ENCODE measurements around the gene DNAJC6.
"Not testable (repeated sequence)": the region's sequence is repeated elsewhere in the genome, so short reads cannot be mapped to it uniquely, and the experiment has no call there.

The DNAJC6 gene

GRCh38 chr1:65309304-65310077 lies at the start of gene DNAJC6:
DNAJC6 (plus strand) TSS chr1:65309543; CDS start chr1:65309746, 203 bp downstream.
- peak; percentile 27 for DNase-seq

DNA sequence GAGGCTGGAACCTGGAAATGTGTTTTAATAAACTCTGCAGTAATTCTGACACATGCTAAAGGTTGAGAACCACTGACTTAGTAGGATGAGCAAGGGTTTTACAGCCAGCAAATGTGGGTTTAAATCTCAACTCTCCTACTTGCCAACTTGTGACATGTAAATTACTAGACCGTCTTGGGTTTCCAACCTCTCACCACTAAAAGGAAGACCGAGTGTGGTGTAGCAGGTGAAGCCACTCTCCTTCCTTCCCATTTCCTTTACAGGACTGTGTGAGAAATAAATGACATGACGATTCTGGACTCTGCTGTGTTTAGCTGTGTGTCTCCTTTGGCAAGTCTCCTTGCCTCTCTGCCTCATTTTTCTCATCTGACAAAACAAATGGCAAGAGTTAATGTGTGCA lies 49.5 kb upstream of the DNAJC6 start:
- DNase-seq: no peak

GRCh38 chr1:65260851-65261473 lies 48.4 kb upstream of the DNAJC6 start:
- no peak for DNase-seq

DNA sequence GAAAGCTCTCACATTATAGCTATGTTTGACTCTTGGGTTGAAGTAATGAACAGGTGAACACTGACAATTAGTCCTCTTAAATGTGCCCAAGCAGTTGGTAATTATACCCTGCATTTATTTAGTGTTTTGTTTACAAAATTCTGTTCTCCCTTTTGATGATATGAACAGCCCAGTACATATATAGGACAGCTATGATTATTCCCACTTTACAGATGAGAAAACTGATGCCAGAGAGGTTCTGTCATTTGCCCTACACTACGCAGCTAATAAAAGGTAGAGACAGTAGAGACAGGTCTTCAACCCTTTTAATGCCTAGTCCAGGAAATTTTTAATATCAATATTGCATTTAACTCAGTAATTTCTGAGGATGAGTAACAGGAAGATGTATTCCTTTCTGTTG lies 46.1 kb upstream of the DNAJC6 start:
- no peak for DNase-seq

GRCh38 chr1:65264197-65264929 lies 45.0 kb upstream of the DNAJC6 start:
- DNase-seq: no peak

DNA sequence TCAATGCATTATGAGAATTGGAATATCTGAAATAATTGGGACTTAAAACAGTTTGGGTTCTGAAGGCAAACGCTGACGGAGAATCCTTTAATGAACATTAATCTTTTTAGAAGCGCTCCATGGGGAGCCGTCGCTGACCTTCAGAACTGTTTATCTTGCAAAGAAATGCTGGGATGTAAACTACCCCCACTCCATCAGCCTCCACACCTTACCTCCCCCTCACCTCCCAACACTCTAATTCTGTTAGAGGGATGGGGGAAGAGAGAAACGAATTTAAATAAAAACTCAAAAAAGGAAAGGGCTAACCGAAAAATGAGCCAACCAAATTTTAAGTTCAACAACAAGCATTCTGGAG lies 44.1 kb upstream of the DNAJC6 start:
- no peak for DNase-seq

GRCh38 chr1:65265651-65266351 lies 43.5 kb upstream of the DNAJC6 start:
- DNase-seq: no peak

DNA sequence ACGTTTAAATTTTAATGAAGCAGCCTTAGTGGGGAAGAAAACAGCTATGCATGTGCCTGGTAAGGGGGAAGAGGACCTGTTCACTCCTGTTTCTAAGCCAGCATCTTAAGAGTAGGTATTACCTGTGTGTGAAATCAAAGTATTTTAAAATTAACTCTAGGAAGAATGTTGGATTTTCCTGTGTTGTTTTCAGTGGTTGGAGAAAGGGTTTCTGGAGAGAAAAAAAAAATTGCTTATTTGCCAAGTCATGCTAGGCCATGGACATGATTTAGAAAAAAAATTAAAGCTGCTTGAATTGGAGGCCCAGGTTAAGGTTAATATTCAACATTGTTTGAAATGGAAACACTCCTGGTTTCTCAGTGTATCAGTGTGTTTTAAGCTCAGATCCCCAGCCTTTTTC lies 42.9 kb upstream of the DNAJC6 start:
- no peak for DNase-seq

GRCh38 chr1:65267271-65267670 lies 42.1 kb upstream of the DNAJC6 start:
- DNase-seq: no peak

GRCh38 chr1:65267683-65268082 lies 41.7 kb upstream of the DNAJC6 start:
- no peak for DNase-seq

DNA sequence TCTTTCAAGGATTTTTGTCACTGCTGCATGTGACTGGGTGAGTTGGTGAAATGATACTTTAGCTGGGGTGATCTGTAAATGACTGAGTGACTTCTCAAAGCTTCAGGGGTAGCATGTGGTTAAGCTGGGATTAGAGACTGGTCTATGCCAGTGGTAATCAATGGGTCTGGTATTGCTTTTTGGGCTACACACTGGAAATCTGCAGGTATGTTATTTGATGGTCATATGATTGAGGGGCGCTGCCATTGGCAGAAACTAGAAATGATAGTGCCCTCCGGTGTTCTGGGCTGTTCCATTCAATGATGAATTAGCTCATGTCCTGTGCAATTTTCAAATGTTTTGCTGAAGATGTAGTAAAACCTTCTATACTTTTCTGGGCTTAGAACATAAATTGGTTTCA lies 39.7 kb upstream of the DNAJC6 start:
- DNase-seq: no peak

DNA sequence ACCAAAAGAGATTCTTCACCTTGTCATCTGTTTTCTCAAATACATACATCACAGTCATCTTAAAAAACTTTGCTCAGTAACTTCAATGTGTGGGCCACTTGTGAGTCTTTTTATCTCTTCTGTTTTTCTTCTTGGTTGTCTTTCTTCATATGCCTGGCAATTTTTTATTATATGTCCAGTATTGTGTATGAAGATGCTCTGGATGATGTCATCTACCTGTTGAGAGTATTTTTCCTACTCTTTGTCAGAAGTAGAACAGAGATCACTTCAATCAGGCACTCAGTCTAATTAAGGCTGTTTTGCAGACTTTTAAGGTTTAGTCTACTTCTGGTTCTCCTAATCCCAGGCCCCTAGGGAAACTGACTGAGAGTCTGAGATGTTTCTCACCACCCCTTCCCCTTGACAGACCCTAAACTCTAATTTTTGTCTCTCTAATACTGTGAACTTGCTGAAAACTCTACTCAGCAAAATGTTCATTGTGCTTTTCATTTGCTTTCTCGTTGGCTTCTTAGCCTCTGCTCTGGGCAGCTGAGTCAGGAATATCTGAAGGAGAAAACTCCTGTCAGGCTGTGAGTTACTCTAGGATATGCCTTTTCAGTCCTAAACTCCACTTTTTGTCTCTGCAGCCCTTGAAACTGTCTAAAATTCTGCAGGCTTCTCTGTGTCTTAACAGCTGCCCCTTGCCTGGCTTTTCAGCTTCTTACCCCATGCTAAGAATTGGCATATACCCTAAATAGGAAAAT lies 33.0 kb upstream of the DNAJC6 start:
- no peak for DNase-seq

- no peak for DNase-seq
Measured at GRCh38 chr1:65277605-65278347, 31.6 kb upstream of the DNAJC6 start.

- no peak for DNase-seq
Measured at GRCh38 chr1:65278376-65279069, 30.8 kb upstream of the DNAJC6 start.

- no peak for DNase-seq
Measured at GRCh38 chr1:65279070-65279779, 30.1 kb upstream of the DNAJC6 start.

DNA sequence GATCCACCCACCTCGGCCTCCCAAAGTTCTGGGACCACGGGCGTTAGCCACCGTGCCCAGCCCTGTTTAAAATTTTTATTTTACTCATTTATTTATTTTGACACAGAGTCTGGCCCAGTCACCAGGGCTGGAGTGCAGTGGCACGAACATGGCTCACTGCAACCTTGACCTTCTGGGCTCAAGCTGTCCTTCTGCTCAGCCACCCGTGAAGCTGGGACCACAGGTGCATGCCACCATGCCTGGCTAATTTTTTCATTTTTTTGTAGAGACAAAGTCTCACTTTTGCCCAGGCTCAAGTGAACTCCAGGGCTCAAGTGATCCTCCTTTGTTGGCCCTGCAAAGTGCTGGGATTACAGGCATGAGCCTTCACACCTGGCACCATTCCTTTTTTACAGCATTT lies 27.5 kb upstream of the DNAJC6 start:
- DNase-seq: no peak

- no peak for DNase-seq
Measured at GRCh38 chr1:65284229-65284628, 25.1 kb upstream of the DNAJC6 start.

DNA sequence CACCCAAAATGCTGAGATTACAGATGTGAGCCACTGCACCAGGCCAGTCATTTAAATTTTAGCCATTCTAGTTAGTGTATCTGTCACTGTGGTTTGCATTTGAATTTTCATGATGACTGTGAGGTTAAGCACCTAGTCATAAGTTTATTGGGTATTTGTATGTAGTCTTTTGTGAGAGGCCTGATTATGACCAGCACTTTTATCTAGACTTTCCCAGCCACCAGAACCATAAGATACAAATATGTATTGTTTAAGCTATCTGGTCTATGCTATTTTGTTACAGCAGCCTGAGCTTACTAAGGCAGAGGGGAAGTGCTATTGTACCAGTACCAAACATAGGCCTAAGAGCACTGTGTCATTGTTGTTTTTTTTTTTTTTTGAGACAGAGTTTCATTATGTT lies 19.9 kb upstream of the DNAJC6 start:
- no peak for DNase-seq

DNA sequence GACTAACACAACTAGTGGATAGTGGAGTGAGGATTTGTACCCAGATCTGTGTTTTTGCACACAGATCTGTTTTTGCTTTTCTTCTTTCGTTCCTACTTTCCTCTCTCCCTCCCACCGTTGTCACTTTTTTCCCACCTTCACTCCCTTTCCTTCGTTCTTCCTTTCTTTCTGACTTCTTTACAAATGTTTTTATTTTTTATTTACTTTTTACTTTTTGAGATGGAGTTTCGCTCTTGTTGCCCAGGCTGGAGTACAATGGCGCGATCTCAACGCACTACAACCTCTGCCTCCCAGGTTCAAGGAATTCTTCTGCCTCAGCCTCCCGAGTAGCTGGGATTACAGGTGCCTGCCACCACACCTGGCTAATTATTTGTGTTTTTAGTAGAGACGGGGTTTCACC lies 17.5 kb upstream of the DNAJC6 start:
- DNase-seq: not testable (repeated sequence)

GRCh38 chr1:65292861-65293593 lies 16.3 kb upstream of the DNAJC6 start:
- no peak for DNase-seq
